IMR-90 (cell line): ENCODE data around the gene GPD1.

ENCODE experiments used
- CTCF ChIP-seq: conservative IDR thresholded peaks from 2 replicates; pipeline ENCODE4 v1.5.1; 2012; ENCODE audit warnings: mild to moderate bottlenecking, low read depth, low read length, improper control_type of control experiment
- MAFK ChIP-seq: IDR thresholded peaks from 2 replicates; pipeline ENCODE4 v1.6.1; 2012; ENCODE audit warnings: low read depth, low read length, improper control_type of control experiment
- MXI1 ChIP-seq: IDR thresholded peaks from 2 replicates; pipeline ENCODE4 v1.6.1; 2012; ENCODE audit warnings: low read depth, mild to moderate bottlenecking, low read length, moderate library complexity, borderline replicate concordance
- POLR2A ChIP-seq: IDR thresholded peaks from 2 replicates; pipeline ENCODE4 v1.6.1; 2012; ENCODE audit warnings: mild to moderate bottlenecking, low read depth, low read length
- RCOR1 ChIP-seq: IDR thresholded peaks from 2 replicates; pipeline ENCODE4 v1.6.1; 2012; ENCODE audit warnings: mild to moderate bottlenecking, low read length, improper control_type of control experiment; ENCODE audit not compliant: insufficient replicate concordance

- TF ChIP-seq POLR2A (no peak), RCOR1 (no peak), MAFK (no peak), CTCF (no peak), MXI1 (no peak)
Measured at GRCh38 chr12:50119387-50119786, 15.6 kb downstream of the GPD1 start.
